Stimulated activated CD4-positive, alpha-beta T cell treated with anti-CD3 and anti-CD28 coated beads, Interleukin-2, amount 100 ng/mL, for 48 hours (primary cell): Measurements from ENCODE around the gene SENP1.
"Not testable (repeated sequence)": the region's sequence is repeated elsewhere in the genome, so short reads cannot be mapped to it uniquely, and the experiment has no call there.

Source experiments
- DNase-seq, 2 donors: peaks; one replicate each; pipeline ENCODE4 v3.0.0-alpha.2; 2020

The SENP1 gene

GRCh38 chr12:48105867-48106680, at the start of gene SENP1:
SENP1 (minus strand) TSS chr12:48106079; CDS start chr12:48101472, 4,607 bp downstream.
- DNase-seq: peak; percentile 89 to 90

- no peak for DNase-seq
Observed at GRCh38 chr12:48151103-48151771, 45.4 kb upstream of the SENP1 start.

- no peak for DNase-seq
Observed at GRCh38 chr12:48145981-48146380, 40.1 kb upstream of the SENP1 start.

- no peak for DNase-seq
Observed at GRCh38 chr12:48143898-48144297, 38.0 kb upstream of the SENP1 start.

DNA sequence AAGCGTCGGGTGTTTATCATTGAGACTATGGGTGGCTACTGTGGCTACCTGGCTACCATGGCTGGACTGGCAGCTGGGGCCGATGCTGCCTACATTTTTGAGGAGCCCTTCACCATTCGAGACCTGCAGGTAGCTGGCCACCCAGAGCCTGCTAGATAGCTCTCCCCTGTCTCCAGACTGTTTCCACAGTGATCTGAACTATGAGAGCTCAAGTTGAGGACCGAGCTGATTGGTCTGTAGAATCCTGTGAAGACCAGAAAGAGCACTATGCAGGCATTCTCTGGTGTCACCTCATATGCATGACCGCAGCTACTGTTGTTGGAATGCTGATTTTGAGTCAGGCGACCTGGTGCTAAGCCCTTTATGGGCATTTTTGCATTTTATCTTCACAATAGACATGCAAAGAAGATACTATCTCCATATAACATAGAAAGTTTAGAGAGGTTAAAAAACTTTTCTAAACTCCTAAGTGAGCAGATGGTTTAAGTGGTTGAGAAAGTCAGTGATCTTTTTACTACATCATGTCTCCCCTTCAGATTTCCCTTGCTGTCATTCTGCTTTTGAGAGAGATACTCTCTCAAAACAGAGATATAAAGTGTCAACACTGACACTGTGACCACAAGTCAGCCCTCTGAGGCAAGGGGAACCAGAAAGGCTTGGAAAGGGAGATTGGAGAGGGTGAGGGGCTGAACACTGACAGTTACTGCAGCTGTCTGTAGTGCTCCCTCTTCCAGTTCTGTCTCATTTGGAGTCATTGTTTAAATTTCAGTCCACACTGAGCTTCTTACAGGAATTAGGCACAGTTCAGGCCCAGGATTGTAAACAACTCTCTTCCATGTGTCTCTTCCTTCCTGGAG, 37.2 kb upstream of the SENP1 start:
- no peak for DNase-seq

DNA sequence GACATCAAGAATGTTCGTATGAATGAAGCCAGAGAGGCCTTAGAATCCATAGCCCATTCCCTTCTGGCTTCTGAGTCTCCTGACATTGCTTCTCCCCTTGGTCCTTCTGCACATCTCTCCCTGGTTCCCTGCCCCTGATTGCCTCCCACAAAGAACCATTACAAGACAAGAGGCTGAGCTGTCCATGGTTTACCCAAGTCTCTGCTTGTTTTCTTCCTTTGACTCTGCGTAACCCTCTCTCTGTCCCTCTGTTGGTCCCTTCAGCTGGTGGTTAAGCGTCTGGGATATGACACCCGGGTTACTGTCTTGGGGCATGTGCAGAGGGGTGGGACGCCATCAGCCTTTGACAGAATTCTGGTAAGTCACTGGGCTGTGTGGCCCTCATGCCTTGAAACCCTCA, 29.1 kb upstream of the SENP1 start:
- no peak for DNase-seq

- no peak for DNase-seq
Observed at GRCh38 chr12:48132826-48133225, 26.9 kb upstream of the SENP1 start.

DNA sequence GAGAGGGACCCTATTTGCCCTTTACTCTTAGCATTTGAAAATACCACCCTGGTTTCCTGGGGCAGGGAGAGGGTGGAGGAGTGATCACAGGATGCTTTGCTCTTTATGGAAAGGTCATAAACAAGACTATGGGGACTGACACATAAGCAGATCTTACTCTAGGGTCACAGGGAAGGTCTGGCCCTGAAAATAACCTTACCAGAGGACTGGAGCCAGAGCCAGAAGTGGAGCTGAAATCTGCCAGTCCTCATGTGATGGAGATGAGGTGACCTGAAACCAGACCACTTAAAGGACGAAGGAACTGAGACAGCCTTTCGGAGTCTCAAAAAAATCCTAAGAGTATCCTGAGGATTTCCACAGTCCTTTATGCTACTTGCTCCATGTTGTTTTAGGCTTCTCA, 25.6 kb upstream of the SENP1 start:
- DNase-seq: no peak

DNA sequence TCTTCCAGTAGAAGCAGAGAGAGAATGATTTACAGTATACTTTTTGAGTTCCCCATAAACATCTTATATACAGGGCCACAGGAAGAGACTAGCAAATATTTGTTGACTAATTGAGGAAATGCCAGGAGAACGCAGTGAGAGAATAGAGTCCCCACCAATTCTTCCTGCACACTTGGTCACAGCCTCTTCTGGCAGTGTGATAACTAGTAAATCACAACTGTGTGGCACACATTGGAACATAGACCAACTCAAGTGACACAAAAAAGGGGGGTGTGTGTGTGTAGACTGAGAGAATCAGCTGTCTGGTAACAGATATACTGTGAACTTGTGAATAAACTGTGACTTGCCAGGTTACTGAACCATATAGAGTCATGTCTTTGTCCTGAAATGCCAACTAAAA, 23.5 kb upstream of the SENP1 start:
- no peak for DNase-seq

- no peak for DNase-seq
Observed at GRCh38 chr12:48128800-48129199, 22.9 kb upstream of the SENP1 start.

DNA sequence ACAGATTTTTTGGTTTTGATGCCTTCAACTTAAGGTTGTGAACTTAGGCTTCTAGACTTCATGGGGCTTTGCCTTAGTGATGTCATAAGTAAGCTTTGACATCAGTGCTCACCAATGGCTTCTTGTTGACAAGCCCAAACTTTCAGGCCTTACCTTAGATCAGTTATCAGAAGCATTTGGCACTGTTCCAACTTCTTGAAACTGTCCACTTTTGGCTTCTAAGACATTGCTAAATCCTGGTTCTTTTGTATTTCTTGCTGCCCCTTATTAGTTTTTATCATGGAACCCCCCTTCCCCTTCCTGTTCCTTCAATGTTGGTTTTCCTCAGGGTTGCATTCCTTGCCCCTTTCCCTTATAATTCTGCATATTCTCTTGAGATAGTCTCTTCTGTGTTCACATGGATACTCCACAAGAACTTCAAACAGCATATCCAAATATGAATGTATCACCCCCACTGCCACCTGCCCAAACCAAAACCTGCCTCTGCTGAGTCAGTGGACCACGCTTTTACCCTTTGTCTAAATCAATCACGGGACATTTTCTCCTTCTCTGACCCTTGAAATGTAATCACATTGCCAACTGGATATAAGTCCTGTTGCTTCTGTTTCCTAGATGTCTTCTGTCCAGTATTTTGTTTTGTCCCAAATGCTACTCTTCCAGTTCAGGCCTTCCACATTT, 21.2 kb upstream of the SENP1 start:
- no peak for DNase-seq

DNA sequence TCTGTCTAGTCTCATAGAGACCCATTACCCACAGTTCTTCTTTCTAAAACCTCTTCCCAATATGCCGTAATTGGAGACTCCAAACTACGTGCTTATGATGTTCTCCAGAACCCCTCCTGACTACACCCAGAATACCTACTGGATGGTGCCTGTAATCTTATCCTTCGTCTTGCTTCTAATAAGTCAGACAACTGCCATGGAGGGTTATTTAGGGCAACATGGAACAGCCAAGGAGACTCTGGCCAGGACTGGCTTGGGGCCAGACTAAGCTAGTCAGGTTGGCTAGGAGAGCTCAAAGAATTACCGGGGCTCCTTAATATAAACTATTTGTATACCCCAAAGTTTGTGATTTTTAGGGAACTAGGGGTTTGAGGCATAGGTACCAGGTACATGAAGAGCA, 20.1 kb upstream of the SENP1 start:
- no peak for DNase-seq

GRCh38 chr12:48125542-48125941, 19.7 kb upstream of the SENP1 start:
- DNase-seq: not testable (repeated sequence)

- DNase-seq: no peak
Observed at GRCh38 chr12:48123169-48123568, 17.3 kb upstream of the SENP1 start.

- DNase-seq: no peak
Observed at GRCh38 chr12:48122065-48122834, 16.4 kb upstream of the SENP1 start.

GRCh38 chr12:48121522-48121921, 15.6 kb upstream of the SENP1 start:
- no peak for DNase-seq

DNA sequence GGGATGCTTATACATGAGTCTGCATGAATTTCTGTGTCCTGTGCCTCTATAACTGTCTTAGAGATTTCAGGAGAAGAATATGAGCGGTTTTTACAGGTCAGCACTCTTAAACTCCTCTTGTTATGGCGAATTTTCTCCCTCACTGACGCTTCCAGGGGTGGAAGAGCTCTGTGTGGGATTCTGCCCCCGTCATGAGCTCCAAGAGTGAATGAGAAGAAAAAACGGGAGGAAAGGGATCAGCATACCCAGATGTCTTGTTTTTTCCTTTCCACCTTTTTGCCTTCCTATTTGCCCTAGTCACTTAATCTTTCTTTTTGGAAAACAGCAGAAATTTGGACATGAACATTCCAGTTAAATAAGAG, 13.9 kb upstream of the SENP1 start:
- no peak for DNase-seq

DNA sequence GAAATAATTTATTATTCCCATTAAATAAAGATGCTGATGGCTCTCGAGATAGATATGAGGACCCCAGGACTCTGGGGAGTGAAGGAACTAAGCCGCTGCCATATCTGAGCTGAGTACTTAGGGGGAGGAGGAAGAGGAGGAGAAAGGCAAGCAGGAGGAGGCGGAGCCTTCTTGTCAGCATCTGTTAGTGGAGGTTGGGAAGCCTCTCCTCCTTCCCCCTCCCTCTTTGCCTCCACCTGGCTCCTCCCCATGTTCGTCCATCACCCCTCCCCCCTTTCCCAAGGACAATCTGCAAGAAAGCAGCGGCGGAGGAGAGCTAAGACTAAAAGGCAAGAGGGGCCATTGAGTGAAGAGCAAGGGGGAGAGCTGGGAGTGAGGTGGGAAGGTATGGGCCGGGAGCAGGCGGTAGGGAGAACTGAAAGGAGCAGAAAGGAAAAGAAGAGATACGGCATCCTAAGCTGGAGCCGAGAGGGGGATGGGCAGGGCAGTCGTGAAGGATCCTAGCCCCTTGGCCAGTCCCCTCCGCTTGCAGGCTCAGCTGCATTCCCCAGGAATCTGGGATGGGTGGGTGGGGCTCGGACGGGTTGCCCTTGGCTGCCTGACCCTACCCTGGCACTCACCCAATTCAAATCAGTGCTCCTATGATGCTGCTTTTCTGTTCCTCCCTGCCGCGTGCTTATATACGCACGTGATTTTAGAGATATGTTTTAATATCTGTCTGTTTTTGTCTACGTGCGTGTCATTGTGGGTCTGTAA, 13.4 kb upstream of the SENP1 start, which contains the start of gene PFKM:
Gene PFKM (plus strand): TSS at position 287 of the 756 bp plus-strand sequence. CDS start 3,411 bp downstream, outside the sequence.
- peak; percentile 58 to 71 for DNase-seq

DNA sequence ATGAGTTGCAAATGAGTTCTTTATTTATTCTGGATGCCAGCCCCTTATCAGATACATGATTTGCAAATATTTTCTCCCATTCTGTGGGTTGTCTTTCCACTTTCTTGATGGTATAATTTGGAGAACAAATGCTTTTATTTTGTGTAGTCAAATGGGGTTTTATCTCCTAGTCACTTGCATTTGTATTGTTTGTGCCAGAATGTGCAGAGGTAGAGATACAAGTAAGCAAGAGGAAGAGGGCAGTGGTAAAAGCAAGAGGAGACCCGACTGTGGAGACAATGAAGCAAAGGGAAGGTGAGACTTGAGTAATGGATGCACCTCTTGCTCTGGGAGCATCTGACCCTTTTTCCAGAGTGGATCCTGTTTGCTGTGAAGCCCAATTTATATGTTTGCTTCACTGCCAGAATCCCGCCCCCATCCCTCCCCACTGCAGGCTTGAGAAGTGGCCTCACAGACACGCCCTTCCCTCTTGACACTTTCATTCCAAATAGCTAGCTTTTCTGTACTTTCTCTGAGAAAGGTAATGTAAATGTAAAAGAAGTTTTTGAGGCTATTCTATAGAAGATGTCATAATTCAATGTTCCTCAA, 12.5 kb upstream of the SENP1 start:
- DNase-seq: no peak

DNA sequence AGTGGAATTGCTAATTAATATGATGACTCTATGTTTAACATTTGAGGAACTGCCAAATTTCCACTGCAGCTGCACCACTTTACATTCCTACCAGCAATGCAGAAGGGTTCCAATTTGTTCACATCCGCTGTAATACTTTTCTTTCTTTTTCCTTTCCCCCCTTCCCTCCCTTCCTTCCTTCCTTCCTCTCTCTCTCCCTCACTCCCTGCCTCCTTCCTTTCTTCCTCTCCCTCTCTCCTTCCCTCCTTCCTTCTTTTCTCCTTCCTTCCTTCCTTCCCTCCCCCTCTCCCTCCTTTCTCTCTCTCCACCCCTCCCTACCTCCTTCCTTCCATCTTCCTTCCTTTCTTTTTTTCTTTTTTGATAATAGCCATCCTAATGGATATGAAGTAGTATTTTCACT, 10.1 kb upstream of the SENP1 start:
- no peak for DNase-seq

DNA sequence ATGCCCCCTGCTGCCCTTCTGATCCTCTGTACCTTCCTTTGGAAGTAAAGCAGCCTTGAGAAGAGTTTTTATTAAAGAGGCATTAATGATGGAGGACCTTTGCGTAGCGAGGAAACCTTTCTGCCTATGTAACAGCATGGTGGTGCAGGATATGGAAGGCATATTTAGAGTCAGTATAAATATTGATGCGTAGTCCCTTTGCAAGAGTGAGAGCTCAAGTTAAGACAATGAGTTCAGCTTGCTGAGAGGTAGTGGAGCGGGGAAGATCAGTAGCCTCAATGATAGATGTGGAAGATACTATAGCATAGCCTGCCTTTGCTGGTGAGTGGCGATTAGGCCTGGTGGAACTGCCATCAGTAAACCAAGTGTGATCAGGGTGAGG, 5.4 kb upstream of the SENP1 start:
- DNase-seq: not testable (repeated sequence)
